Ascending aorta (tissue), 2 donors: Measurements from ENCODE around the gene LGALS1. TPM values are rescaled to one million over a fixed set of nuclear protein-coding genes. Genes with fewer than 3 reads are reported as not detected.

ENCODE experiments used
- DNase-seq, 2 donors: peaks; one replicate each; pipeline ENCODE4 v3.0.0-alpha.2; 2019; ENCODE audit warnings: low spot score in 2 of 2
- H3K27ac ChIP-seq, 2 donors: fragments of 200-600 bp; sonication (generic); one replicate each; pipeline ENCODE4 v1.5.1; 2016 to 2017; ENCODE audit warnings: mild to moderate bottlenecking in 1 of 2
- H3K27me3 ChIP-seq: fragments of 200-600 bp; sonication (generic); one replicate; pipeline ENCODE4 v1.5.1; 2017
- H3K36me3 ChIP-seq, 2 donors: fragments of 200-600 bp; sonication (generic); one replicate each; pipeline ENCODE4 v1.5.1; 2016
- H3K4me1 ChIP-seq, 2 donors: fragments of 200-600 bp; sonication (generic); one replicate each; pipeline ENCODE4 v1.5.1; 2016 to 2017; ENCODE audit warnings: mild to moderate bottlenecking in 1 of 2
- H3K4me3 ChIP-seq, 2 donors: fragments of 200-600 bp; sonication (generic); one replicate each; pipeline ENCODE4 v1.5.1; 2016 to 2017; ENCODE audit warnings: mild to moderate bottlenecking in 1 of 2
- H3K9me3 ChIP-seq, 2 donors: fragments of 200-600 bp; sonication (generic); one replicate each; pipeline ENCODE4 v1.5.1; 2016
- intact Hi-C: fragments of 100-400 bp; cut with DNase I; formaldehyde crosslinking; loops from one replicate; pipeline ENCODE4 v1.15.1; 2023
- total RNA-seq: library from RNA; depleted of rRNA; stranded (reverse); fragments of >200 nt; gene quantifications from one replicate; pipeline ENCODE4 v1.1.0, GENCODE V29; 2016
- TF ChIP-seq, protein P1 (sequence below), 3 experiments: fragments of 200-600 bp in 2 of 3; fragments of 450-650 bp in 1 of 3; sonication (generic) in 2 of 3; IDR thresholded peaks; one replicate each; pipeline ENCODE4 v1.5.1; 2016 to 2019; ENCODE audit warnings: antibody characterized with exemption in 3 of 3, mild to moderate bottlenecking in 1 of 3, moderate library complexity in 1 of 3

The LGALS1 gene
- total RNA-seq, 1 donor from 2014 or later = 2,009 TPM

DNA sequence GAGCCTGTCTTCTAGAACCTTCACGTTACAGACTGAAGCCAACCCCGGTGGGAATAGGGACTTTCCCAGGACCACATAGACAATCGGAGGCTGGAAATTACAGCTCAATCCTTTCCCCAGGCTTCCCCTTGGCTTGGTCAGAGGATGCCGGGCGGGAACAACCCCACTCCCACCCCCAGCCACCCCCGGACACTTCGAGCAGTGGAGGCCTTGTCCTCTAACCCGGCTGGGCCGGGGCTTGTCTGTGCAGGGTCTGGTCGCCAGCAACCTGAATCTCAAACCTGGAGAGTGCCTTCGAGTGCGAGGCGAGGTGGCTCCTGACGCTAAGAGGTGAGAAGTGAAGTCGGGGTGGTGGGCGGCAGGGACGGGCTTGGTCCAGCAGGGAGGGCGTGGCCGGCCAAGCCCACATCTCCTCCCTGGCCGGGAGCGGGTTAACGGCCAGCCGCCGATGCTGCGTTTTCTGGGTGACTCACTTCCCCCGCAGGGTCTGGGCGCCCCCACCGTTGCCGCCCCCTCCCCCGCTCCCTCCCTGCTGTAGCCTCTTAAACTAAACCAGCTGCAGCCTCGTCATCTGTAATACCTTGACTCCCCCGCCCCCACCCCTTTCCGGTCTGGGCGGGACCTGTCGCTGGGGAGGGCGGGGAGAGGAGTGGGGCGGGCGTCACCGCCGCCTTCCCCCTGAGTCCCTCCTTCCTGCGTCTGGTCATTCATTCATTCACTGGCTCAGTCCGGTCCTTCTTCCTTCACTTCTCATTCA is 1.5 kb downstream of the LGALS1 start:
- no peaks in the 10 kb centered on the region for H3K9me3 ChIP-seq
- TF ChIP-seq, protein P1, sequence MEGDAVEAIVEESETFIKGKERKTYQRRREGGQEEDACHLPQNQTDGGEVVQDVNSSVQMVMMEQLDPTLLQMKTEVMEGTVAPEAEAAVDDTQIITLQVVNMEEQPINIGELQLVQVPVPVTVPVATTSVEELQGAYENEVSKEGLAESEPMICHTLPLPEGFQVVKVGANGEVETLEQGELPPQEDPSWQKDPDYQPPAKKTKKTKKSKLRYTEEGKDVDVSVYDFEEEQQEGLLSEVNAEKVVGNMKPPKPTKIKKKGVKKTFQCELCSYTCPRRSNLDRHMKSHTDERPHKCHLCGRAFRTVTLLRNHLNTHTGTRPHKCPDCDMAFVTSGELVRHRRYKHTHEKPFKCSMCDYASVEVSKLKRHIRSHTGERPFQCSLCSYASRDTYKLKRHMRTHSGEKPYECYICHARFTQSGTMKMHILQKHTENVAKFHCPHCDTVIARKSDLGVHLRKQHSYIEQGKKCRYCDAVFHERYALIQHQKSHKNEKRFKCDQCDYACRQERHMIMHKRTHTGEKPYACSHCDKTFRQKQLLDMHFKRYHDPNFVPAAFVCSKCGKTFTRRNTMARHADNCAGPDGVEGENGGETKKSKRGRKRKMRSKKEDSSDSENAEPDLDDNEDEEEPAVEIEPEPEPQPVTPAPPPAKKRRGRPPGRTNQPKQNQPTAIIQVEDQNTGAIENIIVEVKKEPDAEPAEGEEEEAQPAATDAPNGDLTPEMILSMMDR (IDR thresholded peaks at IDR 0.05) = no peak
- H3K27me3 ChIP-seq = no peaks in the 10 kb centered on the region
- DNase-seq = peak; percentile 93 to 97
- peak overlapping the region; percentile 58 to 81 for H3K4me3 ChIP-seq
- H3K4me1 ChIP-seq = peaks cover 15 to 30% of the 10 kb centered on the region in 2 donors
- H3K36me3 ChIP-seq = peaks cover 25 to 28% of the 10 kb centered on the region in 2 donors
- intact Hi-C loops = loop anchor here (2.0 to 5.0 kb wide), 3 partner anchors 68 to 130 kb away; partner anchors contain the start of genes CDC42EP1 and GGA1
- peak overlapping the region; percentile 91 to 94 for H3K27ac ChIP-seq

DNA sequence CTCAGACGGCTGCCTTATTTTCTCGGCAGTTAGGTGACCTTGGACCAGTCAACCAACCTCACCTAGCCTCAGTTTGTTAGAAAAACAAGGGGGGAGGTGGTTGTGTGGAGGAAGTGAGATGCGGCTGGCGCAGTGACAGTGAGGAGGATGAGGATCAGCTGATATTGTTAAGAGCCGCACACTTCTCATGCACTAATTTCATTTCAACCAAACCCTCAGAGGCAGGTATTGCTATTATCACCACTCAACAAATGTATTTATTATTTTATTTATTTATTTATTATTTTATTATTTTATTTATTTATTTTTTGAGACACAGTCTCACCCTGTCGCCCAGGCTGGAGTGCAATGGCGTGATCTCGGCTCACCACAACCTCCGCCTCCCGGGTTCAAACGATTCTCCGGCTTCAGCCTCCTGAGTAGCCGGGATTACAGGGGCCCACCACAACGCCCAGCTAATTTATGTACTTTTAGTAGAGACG is 2.1 kb downstream of the LGALS1 start:
- Histone ChIP-seq H3K36me3 (peaks cover 25 to 28% of the 10 kb centered on the region in 2 donors), H3K4me1 (peaks cover 15 to 30% of the 10 kb centered on the region in 2 donors), H3K4me3 (peak overlapping the region; percentile 58 to 81), H3K27ac (peak overlapping the region; percentile 91 to 94), H3K27me3 (no peaks in the 10 kb centered on the region), H3K9me3 (no peaks in the 10 kb centered on the region)
- intact Hi-C loops = loop anchor here (2.0 to 5.0 kb wide), 3 partner anchors 69 to 130 kb away; partner anchors contain the start of genes CDC42EP1 and GGA1
- TF ChIP-seq, protein P1 (IDR thresholded peaks at IDR 0.05) = no peak
- no peak for DNase-seq

DNA sequence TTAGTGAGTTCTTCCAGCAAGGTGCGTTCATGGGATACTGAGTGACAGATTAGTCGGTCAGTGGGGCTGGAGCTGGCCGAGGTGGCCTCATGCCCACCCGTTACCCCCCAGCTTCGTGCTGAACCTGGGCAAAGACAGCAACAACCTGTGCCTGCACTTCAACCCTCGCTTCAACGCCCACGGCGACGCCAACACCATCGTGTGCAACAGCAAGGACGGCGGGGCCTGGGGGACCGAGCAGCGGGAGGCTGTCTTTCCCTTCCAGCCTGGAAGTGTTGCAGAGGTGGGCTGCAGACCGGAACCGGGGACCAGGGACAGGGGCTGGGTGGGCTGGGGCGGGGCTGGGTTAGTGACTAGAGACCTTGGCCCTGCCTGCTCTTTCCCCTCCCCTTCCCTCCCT is 2.9 kb downstream of the LGALS1 start:
- DNase-seq = no peak
- Histone ChIP-seq H3K36me3 (peaks cover 25 to 28% of the 10 kb centered on the region in 2 donors), H3K27ac (peak overlapping the region in 1 of 2 donors; percentile 94), H3K4me1 (peaks cover 15 to 26% of the 10 kb centered on the region in 2 donors), H3K4me3 (peak overlapping the region in 1 of 2 donors; percentile 81), H3K27me3 (no peaks in the 10 kb centered on the region), H3K9me3 (no peaks in the 10 kb centered on the region)
- TF ChIP-seq, protein P1 (IDR thresholded peaks at IDR 0.05) = no peak
- intact Hi-C loops = loop anchor here (5.0 kb wide), 2 partner anchors 116 to 131 kb away; partner anchors contain the start of gene CDC42EP1

DNA sequence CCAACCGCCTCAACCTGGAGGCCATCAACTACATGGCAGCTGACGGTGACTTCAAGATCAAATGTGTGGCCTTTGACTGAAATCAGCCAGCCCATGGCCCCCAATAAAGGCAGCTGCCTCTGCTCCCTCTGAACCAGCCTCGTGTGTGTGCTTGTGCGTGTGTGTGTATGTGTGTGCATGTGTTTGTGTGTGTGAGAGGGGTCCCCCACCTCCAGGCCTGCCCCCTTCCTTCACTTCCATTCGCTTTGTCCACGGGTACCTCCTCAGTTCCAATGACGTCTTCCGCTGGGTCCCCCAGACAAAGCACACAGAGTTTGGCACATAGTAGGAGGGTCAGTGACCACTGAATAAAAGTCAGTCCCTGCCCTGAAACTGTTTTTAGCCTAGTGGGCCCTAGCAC is 4.2 kb downstream of the LGALS1 start:
- intact Hi-C loops = loop anchor here (2.0 to 5.0 kb wide), 4 partner anchors 19 to 132 kb away; partner anchors contain the start of gene CDC42EP1
- H3K4me3 ChIP-seq = no peak overlapping the region
- TF ChIP-seq, protein P1 (IDR thresholded peaks at IDR 0.05) = no peak
- peaks cover 25 to 28% of the 10 kb centered on the region in 2 donors for H3K36me3 ChIP-seq
- H3K27me3 ChIP-seq = no peaks in the 10 kb centered on the region
- H3K27ac ChIP-seq = no peak overlapping the region
- no peak for DNase-seq
- no peaks in the 10 kb centered on the region for H3K9me3 ChIP-seq
- peaks cover 7 to 15% of the 10 kb centered on the region in 2 donors for H3K4me1 ChIP-seq

DNA sequence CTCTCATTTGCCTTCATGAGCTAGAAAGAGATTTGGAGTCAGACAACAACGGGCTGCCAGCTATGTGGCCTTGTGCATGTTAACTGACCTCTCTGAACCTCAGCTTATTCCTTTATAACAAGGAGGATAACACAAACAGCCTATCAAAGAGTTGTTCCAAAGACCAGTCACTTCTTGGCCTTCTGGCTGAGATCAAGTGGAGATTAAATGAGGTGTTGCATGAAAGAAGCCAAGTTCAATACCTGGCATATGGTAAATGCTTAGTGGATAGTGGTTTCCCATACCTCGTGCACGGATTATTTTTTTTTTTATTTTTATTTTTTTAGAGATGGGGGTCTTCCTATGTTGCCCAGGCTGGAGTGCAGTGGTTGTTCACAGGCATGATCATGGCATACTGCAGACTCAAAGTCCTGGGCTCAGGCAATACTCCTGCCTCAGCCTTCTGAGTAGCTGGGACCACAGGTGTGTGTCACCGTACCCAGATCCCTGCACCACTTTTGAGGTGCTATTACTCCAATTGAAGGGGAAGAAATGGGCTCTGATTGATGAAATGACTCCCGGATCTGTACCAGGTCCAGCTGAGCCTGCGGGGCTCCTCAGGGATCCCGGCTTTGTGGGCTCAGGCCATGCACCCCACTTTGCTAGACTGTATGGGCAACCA is 4.9 kb downstream of the LGALS1 start:
- no peak for DNase-seq
- intact Hi-C loops = loop anchor here (2.0 to 5.0 kb wide), 2 partner anchors 20 to 58 kb away; no protein-coding TSS in a partner anchor
- no peaks in the 10 kb centered on the region for H3K9me3 ChIP-seq
- H3K27ac ChIP-seq = no peak overlapping the region
- H3K4me3 ChIP-seq = no peak overlapping the region
- no peaks in the 10 kb centered on the region for H3K27me3 ChIP-seq
- H3K4me1 ChIP-seq = peaks cover 6 to 14% of the 10 kb centered on the region in 2 donors
- TF ChIP-seq, protein P1 (IDR thresholded peaks at IDR 0.05) = no peak
- H3K36me3 ChIP-seq = peaks cover 25 to 28% of the 10 kb centered on the region in 2 donors
